IMR-90 (cell line): ENCODE measurements around the gene IFIT1B. TPM values are rescaled to one million over a fixed set of nuclear protein-coding genes. Genes with fewer than 3 reads are reported as not detected.

Source experiments
- ATAC-seq: fragments of 200-7000 bp; cut with Tn5 transposase; 2 replicates; pipeline ENCODE4 v1.9.1; 2020; ENCODE audit warnings: low read depth, mild to moderate bottlenecking, moderate library complexity
- BruUV-seq: library from RNA; stranded (reverse); fragments of 400-500 nt; replicated peaks from 2 replicates; lab custom pipeline; 2021; lab: Mats Ljungman, UMichigan
- CTCF ChIA-PET: fragments of 300-600 bp; formaldehyde crosslinking; extraction: SDS; loops from one replicate; lab custom pipeline; 2021; ENCODE audit warnings: antibody characterized with exemption; lab: Yijun Ruan, JAX
- POLR2A ChIA-PET: fragments of 300-600 bp; sonication (Branson Sonifier 250); formaldehyde crosslinking; loops from one replicate; lab custom pipeline; 2022; ENCODE audit warnings: antibody characterized with exemption; ENCODE audit not compliant: unreplicated experiment; lab: Charles Lee
- DNase-seq: peaks from one replicate; pipeline ENCODE4 v3.0.0; 2013
- H2AFZ ChIP-seq: replicated peaks from 2 replicates; pipeline ENCODE3; 2013; ENCODE audit warnings: low read length, mild to moderate bottlenecking; ENCODE audit not compliant: poor library complexity
- H2AK5ac ChIP-seq: 2 replicates; pipeline ENCODE4 v1.6.1; 2013; ENCODE audit warnings: low read depth, low read length, inconsistent platforms
- H2AK9ac ChIP-seq: replicated peaks from 2 replicates; pipeline ENCODE3; 2013; ENCODE audit warnings: mild to moderate bottlenecking, low read depth, low read length, moderate library complexity; ENCODE audit not compliant: poor library complexity
- H2BK120ac ChIP-seq: 2 replicates; pipeline ENCODE4 v1.6.1; 2013; ENCODE audit warnings: low read depth, low read length, inconsistent platforms
- H2BK15ac ChIP-seq: 3 replicates; pipeline ENCODE4 v1.6.1; 2013; ENCODE audit warnings: low read depth, low read length, inconsistent platforms
- H2BK20ac ChIP-seq: 2 replicates; pipeline ENCODE4 v1.6.1; 2013; ENCODE audit warnings: low read depth, mild to moderate bottlenecking, inconsistent platforms, low read length, moderate library complexity
- H2BK5ac ChIP-seq: 2 replicates; pipeline ENCODE4 v1.6.1; 2013; ENCODE audit warnings: mild to moderate bottlenecking, low read depth, low read length, inconsistent platforms; ENCODE audit not compliant: poor library complexity, severe bottlenecking
- H3K14ac ChIP-seq: replicated peaks from 2 replicates; pipeline ENCODE4 v1.6.1; 2013; ENCODE audit warnings: low read depth, low read length, inconsistent platforms
- H3K18ac ChIP-seq: 2 replicates; pipeline ENCODE4 v1.6.1; 2013; ENCODE audit warnings: low read depth, low read length, control low read depth
- H3K23ac ChIP-seq: 2 replicates; pipeline ENCODE4 v1.6.1; 2013; ENCODE audit warnings: low read depth, low read length, inconsistent platforms
- H3K27ac ChIP-seq: 2 replicates; pipeline ENCODE4 v1.5.1; 2013; ENCODE audit warnings: mild to moderate bottlenecking, control low read depth, low read length; ENCODE audit not compliant: insufficient read depth
- H3K27me3 ChIP-seq: 2 replicates; pipeline ENCODE4 v1.6.1; 2013; ENCODE audit warnings: low read length; ENCODE audit not compliant: control insufficient read depth, insufficient read depth
- H3K36me3 ChIP-seq: 2 replicates; pipeline ENCODE4 v1.6.1; 2013; ENCODE audit warnings: low read length, mixed read lengths; ENCODE audit not compliant: control insufficient read depth, insufficient read depth
- H3K4ac ChIP-seq: 2 replicates; pipeline ENCODE4 v1.6.1; 2013; ENCODE audit warnings: low read depth, low read length, inconsistent platforms
- H3K4me1 ChIP-seq: 2 replicates; pipeline ENCODE4 v1.6.1; 2013; ENCODE audit warnings: low read length, mixed read lengths; ENCODE audit not compliant: control insufficient read depth, insufficient read depth
- H3K4me2 ChIP-seq: 2 replicates; pipeline ENCODE4 v1.6.1; 2013; ENCODE audit warnings: low read depth, mild to moderate bottlenecking, control low read depth, low read length, moderate library complexity
- H3K4me3 ChIP-seq: 2 replicates; pipeline ENCODE4 v1.5.1; 2013; ENCODE audit warnings: low read depth, mild to moderate bottlenecking, control low read depth, low read length, moderate library complexity; ENCODE audit not compliant: insufficient read depth
- H3K56ac ChIP-seq: 2 replicates; pipeline ENCODE4 v1.6.1; 2013; ENCODE audit warnings: low read length, inconsistent platforms; ENCODE audit not compliant: insufficient read depth; ENCODE audit errors: extremely low read depth
- H3K79me1 ChIP-seq, 2 experiments: 2 replicates each; pipeline ENCODE4 v1.6.1; 2013; ENCODE audit warnings: low read length in 2 of 2, inconsistent platforms in 1 of 2, low read depth in 1 of 2
- H3K9ac ChIP-seq: 2 replicates; pipeline ENCODE4 v1.6.1; 2013; ENCODE audit warnings: low read depth, low read length, control low read depth
- H3K9me1 ChIP-seq: 2 replicates; pipeline ENCODE4 v1.6.1; 2013; ENCODE audit warnings: low read length, inconsistent platforms; ENCODE audit not compliant: insufficient read depth
- H3K9me3 ChIP-seq: 2 replicates; pipeline ENCODE4 v1.6.1; 2013; ENCODE audit warnings: low read length; ENCODE audit not compliant: control insufficient read depth, insufficient read depth
- H4K20me1 ChIP-seq: 2 replicates; pipeline ENCODE4 v1.6.1; 2013; ENCODE audit warnings: low read length, inconsistent platforms; ENCODE audit not compliant: insufficient read depth
- H4K5ac ChIP-seq: 2 replicates; pipeline ENCODE4 v1.6.1; 2013; ENCODE audit warnings: mild to moderate bottlenecking, low read depth, low read length, control low read depth
- H4K8ac ChIP-seq, 2 experiments: 2 replicates each; pipeline ENCODE4 v1.6.1; 2013; ENCODE audit warnings: low read depth in 2 of 2, low read length in 2 of 2, control low read depth in 1 of 2, inconsistent platforms in 1 of 2
- H4K91ac ChIP-seq: 2 replicates; pipeline ENCODE4 v1.6.1; 2013; ENCODE audit warnings: low read depth, low read length, inconsistent platforms; ENCODE audit not compliant: insufficient read depth
- BHLHE40 ChIP-seq: fragments of 150-350 bp; IDR thresholded peaks from 2 replicates; pipeline ENCODE4 v1.6.1; 2016; ENCODE audit warnings: mild to moderate bottlenecking, low read depth, low read length
- CEBPB ChIP-seq: IDR thresholded peaks from 2 replicates; pipeline ENCODE4 v1.6.1; 2012; ENCODE audit warnings: low read depth, low read length, improper control_type of control experiment
- CHD1 ChIP-seq: IDR thresholded peaks from 2 replicates; pipeline ENCODE4 v1.6.1; 2012; ENCODE audit warnings: low read depth, low read length, improper control_type of control experiment
- FOS ChIP-seq: fragments of 150-350 bp; IDR thresholded peaks from 2 replicates; pipeline ENCODE4 v1.6.1; 2016; ENCODE audit warnings: low read depth, low read length
- MAZ ChIP-seq: IDR thresholded peaks from 2 replicates; pipeline ENCODE4 v1.6.1; 2012; ENCODE audit warnings: low read depth, mild to moderate bottlenecking, low read length, improper control_type of control experiment, moderate library complexity, borderline replicate concordance
- MXI1 ChIP-seq: IDR thresholded peaks from 2 replicates; pipeline ENCODE4 v1.6.1; 2012; ENCODE audit warnings: low read depth, mild to moderate bottlenecking, low read length, moderate library complexity, borderline replicate concordance
- NFE2L2 ChIP-seq: fragments of 150-350 bp; IDR thresholded peaks from 2 replicates; pipeline ENCODE4 v1.6.1; 2016; ENCODE audit warnings: low read depth, mild to moderate bottlenecking, low read length
- POLR2A ChIP-seq: IDR thresholded peaks from 2 replicates; pipeline ENCODE4 v1.6.1; 2012; ENCODE audit warnings: mild to moderate bottlenecking, low read depth, low read length
- RAD21 ChIP-seq: IDR thresholded peaks from 2 replicates; pipeline ENCODE4 v1.6.1; 2012; ENCODE audit warnings: low read length, improper control_type of control experiment
- RCOR1 ChIP-seq: IDR thresholded peaks from 2 replicates; pipeline ENCODE4 v1.6.1; 2012; ENCODE audit warnings: mild to moderate bottlenecking, low read length, improper control_type of control experiment; ENCODE audit not compliant: insufficient replicate concordance
- SMC3 ChIP-seq: fragments of 150-350 bp; IDR thresholded peaks from 2 replicates; pipeline ENCODE4 v1.6.1; 2016; ENCODE audit warnings: low read depth, mild to moderate bottlenecking, antibody characterized with exemption, low read length, moderate library complexity
- WGBS, 2 experiments: methylation state at CpG; one replicate each; pipeline versions ENCODE4 v1.1.5 to v1.1.7; 2013; ENCODE audit warnings: missing lambda C conversion rate in 2 of 2; ENCODE audit not compliant: insufficient read length in 1 of 2; ENCODE audit errors: extremely low coverage in 2 of 2; 5-methylcytosine and 5-hydroxymethylcytosine counted together
- dilution Hi-C: fragments of 300-500 bp; cut with HindIII; formaldehyde crosslinking; loops from one replicate; pipeline ENCODE4 v1.14.3; 2018; ENCODE audit warnings: low sequenced_read_pairs; ENCODE audit not compliant: unreplicated experiment
- in situ Hi-C: fragments of 300-500 bp; cut with MboI; formaldehyde crosslinking; loops from 3 replicates; pipeline ENCODE4 v1.14.3; 2019; ENCODE audit warnings: low sequenced_read_pairs, inconsistent platforms, mixed read lengths
- intact Hi-C: fragments of 100-400 bp; cut with micrococcal nuclease; formaldehyde crosslinking; loops from 2 replicates; pipeline ENCODE4 v1.10.0; 2022
- polyA plus RNA-seq, 3 experiments: library from polyadenylated mRNA; depleted of rRNA; stranded (reverse); fragments of >200 nt; gene quantifications; 2 replicates each; pipeline ENCODE4 v1.2.3, GENCODE V29; 2012; ENCODE audit warnings: low replicate concordance in 1 of 3
- total RNA-seq: library from RNA; depleted of rRNA; stranded (reverse); fragments of >200 nt; gene quantifications from 2 replicates; pipeline ENCODE4 v1.2.3, GENCODE V29; 2012
- TF ChIP-seq, protein P1 (sequence below): conservative IDR thresholded peaks from 2 replicates; pipeline ENCODE4 v1.5.1; 2012; ENCODE audit warnings: mild to moderate bottlenecking, low read depth, low read length, improper control_type of control experiment
- TF ChIP-seq, protein P2 (sequence below): fragments of 150-350 bp; IDR thresholded peaks from 2 replicates; pipeline ENCODE4 v1.6.1; 2016; ENCODE audit warnings: low read depth, mild to moderate bottlenecking, low read length, moderate library complexity, borderline replicate concordance

IFIT1B gene
- total and polyA plus RNA-seq, 2 of the 4 experiments (the other 2 are of a cell fraction), result not detected

DNA sequence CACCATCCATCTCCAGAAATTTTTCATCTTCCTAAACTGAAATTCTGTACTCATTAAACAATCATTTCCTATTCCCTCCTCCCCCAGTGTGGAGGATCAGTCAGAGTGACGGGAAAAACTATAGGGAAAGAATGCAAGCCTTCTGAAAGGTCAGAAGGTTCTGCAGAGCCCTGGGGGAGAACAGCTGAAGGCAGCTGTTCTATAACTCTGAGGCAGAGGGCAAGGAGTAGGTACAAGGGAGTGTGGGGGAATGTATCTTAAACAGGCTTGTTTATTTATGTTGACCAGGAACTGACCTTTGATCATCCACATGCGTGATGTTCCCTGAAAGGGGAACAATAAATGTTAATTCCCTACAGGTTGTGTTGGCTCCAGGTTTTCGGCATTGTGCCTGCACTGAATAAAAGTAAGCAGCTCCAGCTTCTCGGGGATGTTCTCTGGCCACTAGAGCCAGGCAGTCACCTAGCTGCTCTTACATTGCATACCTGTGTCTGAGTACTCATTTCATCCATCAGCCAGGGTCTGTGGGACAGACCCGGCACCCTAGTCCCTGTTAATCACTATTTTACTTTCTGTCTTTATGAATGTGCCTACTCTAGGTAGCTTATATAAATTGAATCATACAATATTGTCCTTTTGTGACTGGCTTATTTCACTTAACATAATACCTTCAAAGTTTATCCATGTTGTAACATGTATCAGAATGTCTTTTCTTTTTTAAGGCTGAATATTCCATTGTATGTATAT lies 20.3 kb downstream of the IFIT1B start:
- intact Hi-C loops, result no loop called here
- H3K56ac ChIP-seq, result no peak overlapping the region
- H3K4me3 ChIP-seq, result no peak overlapping the region
- no TSS peak for BruUV-seq
- H2AK5ac ChIP-seq, result no peak overlapping the region
- H4K91ac ChIP-seq, result no peak overlapping the region
- H2BK20ac ChIP-seq, result no peak overlapping the region
- TF ChIP-seq CHD1 (no peak), BHLHE40 (no peak), RAD21 (no peak), RCOR1 (no peak), FOS (no peak), MXI1 (no peak), CEBPB (no peak), POLR2A (no peak), NFE2L2 (no peak), SMC3 (no peak), MAZ (no peak)
- TF ChIP-seq, protein P1, sequence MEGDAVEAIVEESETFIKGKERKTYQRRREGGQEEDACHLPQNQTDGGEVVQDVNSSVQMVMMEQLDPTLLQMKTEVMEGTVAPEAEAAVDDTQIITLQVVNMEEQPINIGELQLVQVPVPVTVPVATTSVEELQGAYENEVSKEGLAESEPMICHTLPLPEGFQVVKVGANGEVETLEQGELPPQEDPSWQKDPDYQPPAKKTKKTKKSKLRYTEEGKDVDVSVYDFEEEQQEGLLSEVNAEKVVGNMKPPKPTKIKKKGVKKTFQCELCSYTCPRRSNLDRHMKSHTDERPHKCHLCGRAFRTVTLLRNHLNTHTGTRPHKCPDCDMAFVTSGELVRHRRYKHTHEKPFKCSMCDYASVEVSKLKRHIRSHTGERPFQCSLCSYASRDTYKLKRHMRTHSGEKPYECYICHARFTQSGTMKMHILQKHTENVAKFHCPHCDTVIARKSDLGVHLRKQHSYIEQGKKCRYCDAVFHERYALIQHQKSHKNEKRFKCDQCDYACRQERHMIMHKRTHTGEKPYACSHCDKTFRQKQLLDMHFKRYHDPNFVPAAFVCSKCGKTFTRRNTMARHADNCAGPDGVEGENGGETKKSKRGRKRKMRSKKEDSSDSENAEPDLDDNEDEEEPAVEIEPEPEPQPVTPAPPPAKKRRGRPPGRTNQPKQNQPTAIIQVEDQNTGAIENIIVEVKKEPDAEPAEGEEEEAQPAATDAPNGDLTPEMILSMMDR, result no peak
- TF ChIP-seq, protein P2, sequence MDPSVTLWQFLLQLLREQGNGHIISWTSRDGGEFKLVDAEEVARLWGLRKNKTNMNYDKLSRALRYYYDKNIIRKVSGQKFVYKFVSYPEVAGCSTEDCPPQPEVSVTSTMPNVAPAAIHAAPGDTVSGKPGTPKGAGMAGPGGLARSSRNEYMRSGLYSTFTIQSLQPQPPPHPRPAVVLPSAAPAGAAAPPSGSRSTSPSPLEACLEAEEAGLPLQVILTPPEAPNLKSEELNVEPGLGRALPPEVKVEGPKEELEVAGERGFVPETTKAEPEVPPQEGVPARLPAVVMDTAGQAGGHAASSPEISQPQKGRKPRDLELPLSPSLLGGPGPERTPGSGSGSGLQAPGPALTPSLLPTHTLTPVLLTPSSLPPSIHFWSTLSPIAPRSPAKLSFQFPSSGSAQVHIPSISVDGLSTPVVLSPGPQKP, result no peak
- H2AK9ac ChIP-seq, result no peak overlapping the region
- in situ Hi-C loops, result no loop called here
- H3K23ac ChIP-seq, result no peak overlapping the region
- H2AFZ ChIP-seq, result no peak overlapping the region
- no peaks in the 10 kb centered on the region for H3K27me3 ChIP-seq
- ATAC-seq (peak; percentile 52), DNase-seq (peak; percentile 60)
- H3K9me1 ChIP-seq, result no peaks in the 10 kb centered on the region
- H3K9ac ChIP-seq, result no peak overlapping the region
- H4K8ac ChIP-seq, result no peak overlapping the region; a peak in 1 of 4 replicates
- POLR2A ChIA-PET, result no interaction called here
- peak overlapping the region; percentile 64; the same call in 1 of the 3 replicates for H2BK15ac ChIP-seq
- H3K4ac ChIP-seq, result no peak overlapping the region
- no peak overlapping the region for H3K14ac ChIP-seq
- H4K5ac ChIP-seq, result no peak overlapping the region; the same call in 1 of the 2 replicates
- peaks cover 1% of the 10 kb centered on the region; the same call in 1 of the 2 replicates for H3K4me1 ChIP-seq
- WGBS, 2 experiments, result 65% methylated on average over 3 of the region's 5 CpGs; no CpG with 5 or more reads in 1 of the 2 experiments
- dilution Hi-C loops, result no loop called here
- H3K79me1 ChIP-seq, result peaks cover 0 to 3% of the 10 kb centered on the region in 2 experiments; a peak in 1 of 4 replicates
- H3K9me3 ChIP-seq, result no peaks in the 10 kb centered on the region
- no peak overlapping the region for H2BK5ac ChIP-seq
- H3K27ac ChIP-seq, result peak overlapping the region; percentile 86; the same call in 1 of the 2 replicates
- no peak overlapping the region; the same call in 1 of the 2 replicates for H3K18ac ChIP-seq
- peak overlapping the region; percentile 52 for H3K4me2 ChIP-seq
- peaks cover 4% of the 10 kb centered on the region; the same call in 1 of the 2 replicates for H3K36me3 ChIP-seq
- no peaks in the 10 kb centered on the region for H4K20me1 ChIP-seq
- H2BK120ac ChIP-seq, result no peak overlapping the region
- CTCF ChIA-PET, result no interaction called here
